GM12878 (cell line): ENCODE results near the gene MINAR1. TPM values are rescaled to one million over a fixed set of nuclear protein-coding genes. Genes with fewer than 3 reads are reported as not detected.

Experiments
- ATAC-seq: fragments of 200-7000 bp; cut with Tn5 transposase; 3 replicates; pipeline ENCODE4 v1.9.1; 2020; ENCODE audit warnings: mild to moderate bottlenecking, moderate library complexity
- BruUV-seq: library from RNA; stranded (reverse); fragments of 400-500 nt; replicated peaks from 2 replicates; lab custom pipeline; 2021; lab: Mats Ljungman, UMichigan
- CTCF ChIA-PET: fragments of 300-600 bp; sonication (Branson Sonifier 250); formaldehyde crosslinking; extraction: SDS; loops from one replicate; lab custom pipeline; 2021; ENCODE audit warnings: inconsistent platforms; lab: Yijun Ruan, JAX
- POLR2A ChIA-PET: fragments of 350-600 bp; formaldehyde crosslinking; extraction: SDS; loops from one replicate; lab custom pipeline; 2021; ENCODE audit warnings: inconsistent platforms; lab: Charles Lee
- RAD21 ChIA-PET: fragments of 300-600 bp; sonication (Branson Sonifier 250); formaldehyde crosslinking; loops from one replicate; lab custom pipeline; 2023; ENCODE audit warnings: antibody characterized with exemption; ENCODE audit not compliant: unreplicated experiment; lab: Charles Lee
- SMC1A ChIA-PET: fragments of 300-600 bp; sonication (Branson Sonifier 250); formaldehyde crosslinking; loops from one replicate; lab custom pipeline; 2023; ENCODE audit not compliant: unreplicated experiment, uncharacterized antibody; lab: Charles Lee
- DNase-seq: peaks from one replicate; pipeline ENCODE4 v3.0.0-alpha.2; 2011; ENCODE audit warnings: low read depth, low spot score
- FAIRE-seq: peaks from 3 replicates; lab custom pipeline; 2011; peaks lifted over from hg19 to GRCh38; lab: Jason Lieb, UNC
- H2AFZ ChIP-seq: 2 replicates; pipeline ENCODE4 v1.6.0; 2011; ENCODE audit warnings: low read depth, low read length, control low read depth; ENCODE audit not compliant: control insufficient read depth
- H3K27ac ChIP-seq: 2 replicates; pipeline ENCODE4 v1.5.1; 2011; ENCODE audit warnings: control low read depth; ENCODE audit not compliant: control insufficient read depth, insufficient read depth
- H3K27me3 ChIP-seq, 2 experiments: replicated peaks in 1 of 2; 2 replicates each; pipeline versions ENCODE4 v1.6.0 to v1.6.1; 2011; ENCODE audit warnings: low read length in 1 of 2; ENCODE audit not compliant: control insufficient read depth in 2 of 2, insufficient read depth in 2 of 2
- H3K36me3 ChIP-seq, 2 experiments: 2 replicates each; pipeline ENCODE4 v1.5.1; 2011; ENCODE audit warnings: low read length in 1 of 2; ENCODE audit not compliant: control insufficient read depth in 2 of 2, insufficient read depth in 2 of 2
- H3K4me1 ChIP-seq: 2 replicates; pipeline ENCODE4 v1.6.1; 2011; ENCODE audit warnings: mild to moderate bottlenecking, low read length, moderate library complexity, mixed read lengths; ENCODE audit not compliant: control insufficient read depth, insufficient read depth
- H3K4me2 ChIP-seq: 2 replicates; pipeline ENCODE4 v1.6.0; 2011; ENCODE audit warnings: control low read depth; ENCODE audit not compliant: control insufficient read depth, insufficient read depth
- H3K4me3 ChIP-seq: fragments of 200-600 bp; sonication (generic); 2 replicates; pipeline ENCODE4 v1.5.1; 2016
- H3K79me2 ChIP-seq: 2 replicates; pipeline ENCODE4 v1.6.0; 2011; ENCODE audit warnings: low read length; ENCODE audit not compliant: control insufficient read depth, insufficient read depth
- H3K9ac ChIP-seq: 2 replicates; pipeline ENCODE4 v1.8.0; 2011; ENCODE audit warnings: low read length, control low read depth, mixed read lengths; ENCODE audit not compliant: control insufficient read depth, insufficient read depth
- H3K9me3 ChIP-seq: replicated peaks from 3 replicates; pipeline ENCODE4 v1.5.1; 2011; ENCODE audit warnings: mild to moderate bottlenecking, low read length; ENCODE audit not compliant: control insufficient read depth, insufficient read depth
- H4K20me1 ChIP-seq: 2 replicates; pipeline ENCODE4 v1.6.0; 2011; ENCODE audit not compliant: control insufficient read depth, insufficient read depth
- CBX5 ChIP-seq: sonication (generic); IDR thresholded peaks from 2 replicates; pipeline ENCODE4 v1.6.1; 2016; ENCODE audit warnings: low read depth, moderate library complexity, mild to moderate bottlenecking, inconsistent platforms
- CEBPB ChIP-seq, 2 experiments: fragments of 150-350 bp in 1 of 2; IDR thresholded peaks; 2 replicates each; pipeline ENCODE4 v1.6.1; 2012 to 2014; ENCODE audit warnings: low read depth in 2 of 2, low read length in 2 of 2, borderline replicate concordance in 1 of 2, inconsistent platforms in 1 of 2
- EZH2 ChIP-seq: IDR thresholded peaks from 2 replicates; pipeline ENCODE4 v1.6.1; 2012; ENCODE audit warnings: low read depth, mild to moderate bottlenecking, control low read depth, inconsistent platforms, low read length, borderline replicate concordance; ENCODE audit not compliant: control insufficient read depth
- HDAC6 ChIP-seq: fragments of 200-600 bp; sonication (generic); IDR thresholded peaks from one replicate; pipeline ENCODE4 v1.8.0; 2017; ENCODE audit warnings: antibody characterized with exemption; ENCODE audit not compliant: unreplicated experiment
- MEF2B ChIP-seq: fragments of 450-650 bp; IDR thresholded peaks from 2 replicates; pipeline ENCODE4 v1.6.1; 2018; ENCODE audit warnings: mild to moderate bottlenecking, moderate library complexity; ENCODE audit not compliant: partially characterized antibody, poor library complexity, severe bottlenecking
- NR2F1 ChIP-seq: fragments of 450-650 bp; conservative IDR thresholded peaks from 2 replicates; pipeline ENCODE4 v1.6.1; 2017; ENCODE audit warnings: mild to moderate bottlenecking
- RBBP5 ChIP-seq: fragments of 200-600 bp; sonication (generic); conservative IDR thresholded peaks from 2 replicates; pipeline ENCODE4 v1.6.1; 2016
- RUNX3 ChIP-seq: IDR thresholded peaks from 2 replicates; pipeline ENCODE4 v1.6.1; 2012; ENCODE audit warnings: low read length, inconsistent platforms
- SIX5 ChIP-seq: IDR thresholded peaks from 2 replicates; pipeline ENCODE4 v1.6.1; 2011; ENCODE audit warnings: mild to moderate bottlenecking, low read depth, low read length, moderate library complexity; ENCODE audit not compliant: severe bottlenecking
- ZNF24 ChIP-seq: fragments of 450-650 bp; IDR thresholded peaks from 2 replicates; pipeline ENCODE4 v1.6.1; 2017; ENCODE audit warnings: antibody characterized with exemption, mild to moderate bottlenecking
- WGBS: methylation state at CpG from one replicate; pipeline ENCODE4 v1.1.6; 2016; ENCODE audit warnings: low lambda C conversion rate; ENCODE audit not compliant: insufficient replicate concordance, insufficient coverage; ENCODE audit errors: missing lambda C conversion rate; 5-methylcytosine and 5-hydroxymethylcytosine counted together
- in situ Hi-C: fragments of 300-500 bp; cut with MboI; formaldehyde crosslinking; loops from 9 replicates; pipeline ENCODE4 v1.14.3; 2018; ENCODE audit warnings: mixed read lengths
- intact Hi-C: fragments of 100-400 bp; cut with micrococcal nuclease; formaldehyde crosslinking; loops from one replicate; pipeline ENCODE4 v1.14.2; 2022; ENCODE audit not compliant: unreplicated experiment
- polyA plus RNA-seq, 11 experiments: library from polyadenylated mRNA; depleted of rRNA in 4 of 11; unstranded in 6 of 11; stranded (reverse) in 5 of 11; fragments of >200 nt; fragmentation: Nextera tagmentation in 4 of 11; fragmentation: Illumina TruSeq in 1 of 11; extraction: Ambion mirVana in 4 of 11; extraction: Trizol in 1 of 11; gene quantifications; 1 replicate in 1 of 11; 2 replicates in 10 of 11; pipeline versions ENCODE4 v1.2.1 to v1.2.3, GENCODE V29; 2011 to 2016; ENCODE audit warnings: inconsistent platforms in 2 of 11, missing spikeins in 2 of 11, low read depth in 1 of 11
- total RNA-seq, 4 experiments: library from RNA; depleted of rRNA in 3 of 4; stranded (reverse); fragments of >200 nt in 3 of 4; fragmentation: Illumina TruSeq in 1 of 4; extraction: Trizol in 1 of 4; gene quantifications; 2 replicates each; pipeline versions ENCODE4 v1.2.1 to v1.2.3, GENCODE V29; 2013 to 2021
- TF ChIP-seq, protein P1 (sequence below): IDR thresholded peaks from 2 replicates; pipeline ENCODE4 v1.6.1; 2012; ENCODE audit warnings: improper control_type of control experiment, low read depth, low read length; ENCODE audit not compliant: insufficient replicate concordance

Gene MINAR1
- total and polyA plus RNA-seq, 10 of the 15 experiments (the other 5 are each of a cell fraction or from before 2014, with no cell fraction given): 0.05 to 0.40 (median 0.24) TPM

DNA sequence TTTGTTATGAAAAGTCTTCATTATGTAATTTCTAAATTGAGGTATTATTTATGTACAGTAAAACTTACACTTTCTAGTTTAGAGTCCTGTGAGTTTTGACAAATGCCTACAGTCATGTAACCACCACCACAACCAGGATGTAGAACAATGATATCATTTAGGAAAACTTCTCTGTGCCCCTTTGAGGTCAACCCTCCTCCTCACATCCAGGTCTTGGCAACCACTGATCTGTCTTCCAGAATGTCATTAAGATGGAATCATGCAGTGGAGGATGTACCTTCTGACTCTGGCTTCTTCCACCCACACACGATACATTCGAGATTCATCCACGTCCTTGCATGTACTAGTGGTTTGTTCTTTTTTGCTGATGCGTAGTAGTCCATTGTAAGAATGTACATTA lies 23.2 kb downstream of the MINAR1 start:
- BruUV-seq: no TSS peak
- intact Hi-C loops (no loop called here), in situ Hi-C loops (no loop called here)
- Histone ChIP-seq H2AFZ (no peak overlapping the region), H4K20me1 (0 out of 2 replicates have a peak, but pooled peaks cover 3% of the 10 kb centered on the region), H3K27me3 (no peaks in the 10 kb centered on the region), H3K4me3 (no peak overlapping the region), H3K9ac (no peak overlapping the region), H3K79me2 (no peaks in the 10 kb centered on the region), H3K27ac (no peak overlapping the region), H3K4me1 (no peaks in the 10 kb centered on the region), H3K4me2 (no peak overlapping the region), H3K9me3 (no peaks in the 10 kb centered on the region), H3K36me3 (no peaks in the 10 kb centered on the region)
- WGBS: 70% methylated on average over 4 of the region's 4 CpGs
- FAIRE-seq: no peak
- ATAC-seq: no peak
- SMC1A ChIA-PET: no interaction called here
- RAD21 ChIA-PET: no interaction called here
- DNase-seq: no peak
- POLR2A ChIA-PET: no interaction called here
- no peak for TF ChIP-seq EZH2
- TF ChIP-seq, protein P1, sequence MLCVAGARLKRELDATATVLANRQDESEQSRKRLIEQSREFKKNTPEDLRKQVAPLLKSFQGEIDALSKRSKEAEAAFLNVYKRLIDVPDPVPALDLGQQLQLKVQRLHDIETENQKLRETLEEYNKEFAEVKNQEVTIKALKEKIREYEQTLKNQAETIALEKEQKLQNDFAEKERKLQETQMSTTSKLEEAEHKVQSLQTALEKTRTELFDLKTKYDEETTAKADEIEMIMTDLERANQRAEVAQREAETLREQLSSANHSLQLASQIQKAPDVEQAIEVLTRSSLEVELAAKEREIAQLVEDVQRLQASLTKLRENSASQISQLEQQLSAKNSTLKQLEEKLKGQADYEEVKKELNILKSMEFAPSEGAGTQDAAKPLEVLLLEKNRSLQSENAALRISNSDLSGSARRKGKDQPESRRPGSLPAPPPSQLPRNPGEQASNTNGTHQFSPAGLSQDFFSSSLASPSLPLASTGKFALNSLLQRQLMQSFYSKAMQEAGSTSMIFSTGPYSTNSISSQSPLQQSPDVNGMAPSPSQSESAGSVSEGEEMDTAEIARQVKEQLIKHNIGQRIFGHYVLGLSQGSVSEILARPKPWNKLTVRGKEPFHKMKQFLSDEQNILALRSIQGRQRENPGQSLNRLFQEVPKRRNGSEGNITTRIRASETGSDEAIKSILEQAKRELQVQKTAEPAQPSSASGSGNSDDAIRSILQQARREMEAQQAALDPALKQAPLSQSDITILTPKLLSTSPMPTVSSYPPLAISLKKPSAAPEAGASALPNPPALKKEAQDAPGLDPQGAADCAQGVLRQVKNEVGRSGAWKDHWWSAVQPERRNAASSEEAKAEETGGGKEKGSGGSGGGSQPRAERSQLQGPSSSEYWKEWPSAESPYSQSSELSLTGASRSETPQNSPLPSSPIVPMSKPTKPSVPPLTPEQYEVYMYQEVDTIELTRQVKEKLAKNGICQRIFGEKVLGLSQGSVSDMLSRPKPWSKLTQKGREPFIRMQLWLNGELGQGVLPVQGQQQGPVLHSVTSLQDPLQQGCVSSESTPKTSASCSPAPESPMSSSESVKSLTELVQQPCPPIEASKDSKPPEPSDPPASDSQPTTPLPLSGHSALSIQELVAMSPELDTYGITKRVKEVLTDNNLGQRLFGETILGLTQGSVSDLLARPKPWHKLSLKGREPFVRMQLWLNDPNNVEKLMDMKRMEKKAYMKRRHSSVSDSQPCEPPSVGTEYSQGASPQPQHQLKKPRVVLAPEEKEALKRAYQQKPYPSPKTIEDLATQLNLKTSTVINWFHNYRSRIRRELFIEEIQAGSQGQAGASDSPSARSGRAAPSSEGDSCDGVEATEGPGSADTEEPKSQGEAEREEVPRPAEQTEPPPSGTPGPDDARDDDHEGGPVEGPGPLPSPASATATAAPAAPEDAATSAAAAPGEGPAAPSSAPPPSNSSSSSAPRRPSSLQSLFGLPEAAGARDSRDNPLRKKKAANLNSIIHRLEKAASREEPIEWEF: no peak
- TF ChIP-seq SIX5: no peak
- TF ChIP-seq MEF2B: no peak
- no peak for TF ChIP-seq CBX5
- TF ChIP-seq RUNX3: no peak
- TF ChIP-seq ZNF24: no peak
- no peak for TF ChIP-seq CEBPB (IDR thresholded peaks at IDR 0.05; ENCODE audit: borderline replicate concordance in 1 of 2, low read depth in 2 of 2, low read length in 2 of 2)
- no peak for TF ChIP-seq NR2F1
- no peak for TF ChIP-seq HDAC6
- no peak for TF ChIP-seq RBBP5
- CTCF ChIA-PET: no interaction called here
